Fibroblast of peridontal ligament (primary cell): ENCODE measurements around the gene EIF3B.
"Not testable (repeated sequence)": the region's sequence is repeated elsewhere in the genome, so short reads cannot be mapped to it uniquely, and the experiment has no call there.

Experiments
- DNase-seq: peaks from one replicate; pipeline ENCODE4 v3.0.0-alpha.2; 2010; ENCODE audit errors: extremely low read depth

The EIF3B gene

GRCh38 chr7:2399848-2400587, 45.4 kb downstream of the EIF3B start:
- DNase-seq: peak; percentile 98

- DNase-seq: no peak
These were observed 48.0 kb downstream of the EIF3B start for GRCh38 chr7:2402687-2403013.

- DNase-seq: peak; percentile 87
These were observed 48.5 kb downstream of the EIF3B start, which contains the start of gene CHST12 for GRCh38 chr7:2403014-2403717. Gene CHST12, plus strand, starts transcription at chr7:2403611. Its CDS starts 29,029 bp downstream, at chr7:2432640.

- peak; percentile 12 for DNase-seq
These were observed 49.4 kb downstream of the EIF3B start for GRCh38 chr7:2403718-2404648.

- DNase-seq: no peak
These were observed 50.1 kb downstream of the EIF3B start for GRCh38 chr7:2404714-2405119.

GRCh38 chr7:2405201-2405600, 50.6 kb downstream of the EIF3B start:
- no peak for DNase-seq

GRCh38 chr7:2405601-2406345, 51.1 kb downstream of the EIF3B start:
- no peak for DNase-seq

GRCh38 chr7:2409745-2410414, 55.3 kb downstream of the EIF3B start:
- DNase-seq: no peak

GRCh38 chr7:2411049-2411448, 56.4 kb downstream of the EIF3B start:
- DNase-seq: no peak

- DNase-seq: peak; percentile 14
These were observed 57.4 kb downstream of the EIF3B start for GRCh38 chr7:2411815-2412586.

- peak; percentile 18 for DNase-seq
These were observed 58.1 kb downstream of the EIF3B start for GRCh38 chr7:2412587-2413201.

GRCh38 chr7:2416063-2416462, 61.4 kb downstream of the EIF3B start:
- DNase-seq: no peak

- no peak for DNase-seq
These were observed 62.0 kb downstream of the EIF3B start for GRCh38 chr7:2416650-2417049.

GRCh38 chr7:2417178-2417577, 62.6 kb downstream of the EIF3B start:
- not testable (repeated sequence) for DNase-seq

GRCh38 chr7:2417981-2418481, 63.4 kb downstream of the EIF3B start:
- DNase-seq: peak; percentile 52

- DNase-seq: no peak
These were observed 65.7 kb downstream of the EIF3B start for GRCh38 chr7:2420216-2420933.

- no peak for DNase-seq
These were observed 67.3 kb downstream of the EIF3B start for GRCh38 chr7:2421943-2422310.

- DNase-seq: no peak
These were observed 71.1 kb downstream of the EIF3B start for GRCh38 chr7:2425749-2426148.
